Measurements from ENCODE around the gene OR11A1. TPM values are rescaled to one million over a fixed set of nuclear protein-coding genes. Genes with fewer than 3 reads are reported as not detected.

OR11A1 gene, protein sequence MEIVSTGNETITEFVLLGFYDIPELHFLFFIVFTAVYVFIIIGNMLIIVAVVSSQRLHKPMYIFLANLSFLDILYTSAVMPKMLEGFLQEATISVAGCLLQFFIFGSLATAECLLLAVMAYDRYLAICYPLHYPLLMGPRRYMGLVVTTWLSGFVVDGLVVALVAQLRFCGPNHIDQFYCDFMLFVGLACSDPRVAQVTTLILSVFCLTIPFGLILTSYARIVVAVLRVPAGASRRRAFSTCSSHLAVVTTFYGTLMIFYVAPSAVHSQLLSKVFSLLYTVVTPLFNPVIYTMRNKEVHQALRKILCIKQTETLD
- total RNA-seq (ENCODE audit: low replicate concordance) = not detected in 2 replicates

DNA sequence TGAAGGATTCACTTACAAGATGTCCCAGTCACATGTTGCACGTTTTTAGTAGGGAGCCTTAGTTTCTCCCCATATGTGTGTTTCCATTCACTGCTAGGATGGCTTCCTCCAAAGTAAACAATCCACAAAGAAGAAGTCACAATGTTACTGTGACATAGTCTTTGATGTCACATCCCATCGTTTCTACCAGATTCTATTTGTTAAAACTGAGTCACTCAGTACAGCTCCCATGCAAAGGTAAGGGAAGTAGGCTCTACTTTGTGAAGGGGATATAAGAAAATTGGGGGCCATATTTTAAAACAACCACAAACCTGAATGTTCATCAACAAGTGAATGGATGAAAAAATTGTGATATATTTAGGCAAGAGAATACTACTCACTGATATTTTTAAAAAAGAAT lies at the start of gene OR11A1, which contains the start of gene OR2H1:
OR11A1 (minus strand) TSS at position 101 of the 400 bp plus-strand sequence. CDS start 29,430 bp downstream, outside the sequence.
OR2H1 (plus strand) TSS at position 185 of the 400 bp plus-strand sequence. CDS start 4,615 bp downstream, outside the sequence.

DNA sequence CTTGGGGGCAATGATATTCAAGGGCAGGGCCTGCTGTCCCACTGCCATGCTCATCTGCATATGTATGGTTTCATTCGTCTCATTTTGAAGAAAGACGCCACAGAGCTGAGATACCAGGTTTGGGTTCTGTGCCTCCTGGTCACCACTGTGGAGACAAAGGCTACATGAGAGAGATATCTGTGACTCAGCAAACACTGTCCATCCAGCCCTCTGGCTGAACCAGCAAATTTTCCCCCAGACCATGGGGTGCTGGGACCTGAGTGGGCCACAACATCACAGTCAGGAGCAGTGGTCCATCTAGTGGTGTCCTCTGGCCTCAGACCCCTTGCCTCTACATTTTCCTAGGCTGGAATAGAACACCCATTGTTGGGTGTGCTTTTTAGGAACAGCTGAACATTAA lies 30.8 kb upstream of the OR11A1 start, which contains the start of gene MAS1L:
MAS1L (minus strand) TSS at position 297 of the 400 bp plus-strand sequence; CDS start at position 243, 54 bp downstream.

DNA sequence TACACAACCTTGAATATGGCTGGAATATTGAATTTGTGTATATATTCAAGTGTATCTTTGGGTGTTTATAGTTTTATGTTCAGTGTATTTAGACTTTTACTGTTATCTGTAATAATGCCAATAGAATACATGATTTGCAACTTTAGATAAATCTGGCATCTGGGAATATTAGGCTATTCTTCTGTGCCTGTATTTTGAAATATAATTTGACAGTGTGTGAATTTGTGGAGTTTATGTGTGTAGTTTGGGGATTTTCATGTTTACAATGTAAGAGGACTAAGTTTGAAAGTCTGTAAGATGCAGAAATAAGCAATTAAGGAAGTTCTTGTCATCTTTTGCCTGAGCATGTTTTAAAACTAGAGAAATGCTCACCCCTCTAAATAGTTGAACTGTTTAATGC lies 17.9 kb downstream of the OR11A1 start, which contains the start of gene OR10C1:
OR10C1 (plus strand) TSS at position 301 of the 400 bp plus-strand sequence. CDS start 710 bp downstream, outside the sequence.

DNA sequence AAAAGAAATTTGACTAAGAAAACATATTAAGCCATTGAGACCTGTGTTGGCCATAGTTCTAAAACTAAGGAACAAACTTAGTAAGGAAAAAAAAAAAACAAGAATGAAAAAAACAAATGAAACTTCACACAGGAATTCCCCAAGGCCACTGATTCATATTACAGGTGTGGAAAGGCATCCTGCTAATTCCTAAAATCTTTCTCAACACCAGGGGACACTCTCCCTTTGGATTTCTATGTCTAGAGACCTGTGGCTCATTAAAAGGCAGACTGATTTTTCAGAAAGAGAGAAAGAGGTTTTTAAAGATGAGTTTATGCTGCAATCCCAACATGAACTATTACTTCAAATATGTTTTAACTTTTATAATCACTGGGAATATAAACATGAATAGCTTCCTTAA lies 42.3 kb downstream of the OR11A1 start, which contains the start of gene OR12D1:
OR12D1 (plus strand) TSS at position 341 of the 400 bp plus-strand sequence.

DNA sequence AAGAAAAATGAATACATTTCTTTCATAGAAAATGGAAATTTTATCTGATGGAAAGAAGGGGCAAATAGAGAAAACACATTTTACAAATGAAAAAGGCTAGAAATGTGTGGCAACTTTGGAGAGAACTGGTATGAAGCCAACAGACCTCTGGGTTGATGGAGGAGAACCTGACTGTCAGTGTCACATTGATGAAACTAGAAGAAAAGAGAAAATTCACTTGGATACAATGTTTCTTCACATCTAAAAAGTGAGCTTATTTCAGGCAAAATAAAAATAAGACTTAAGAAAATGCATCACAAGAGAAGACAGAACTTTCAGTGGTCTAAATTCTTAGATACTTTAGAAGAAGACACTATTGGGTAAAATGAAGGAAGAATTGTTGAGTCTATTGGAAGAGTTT lies 61.5 kb downstream of the OR11A1 start, which contains the start of gene OR12D2:
OR12D2 (plus strand) TSS at position 301 of the 400 bp plus-strand sequence. CDS start 1,069 bp downstream, outside the sequence.

Other genes starting within 250 kb of the OR11A1 start
- not detected in 2 replicates for gene OR14J1, start 155.4 kb downstream of the OR11A1 start, total RNA-seq (ENCODE audit: low replicate concordance)
- gene OR5V1, start 88.2 kb downstream of the OR11A1 start, total RNA-seq (ENCODE audit: low replicate concordance) = not detected in 2 replicates
- gene OR12D3, start 81.8 kb downstream of the OR11A1 start, total RNA-seq (ENCODE audit: low replicate concordance) = not detected in 2 replicates
- not detected in 2 replicates for gene OR12D2, start 61.4 kb downstream of the OR11A1 start, total RNA-seq (ENCODE audit: low replicate concordance)
- not detected in 2 replicates for gene OR12D1, start 42.1 kb downstream of the OR11A1 start, total RNA-seq (ENCODE audit: low replicate concordance)
- not detected in 2 replicates for gene OR10C1, start 17.8 kb downstream of the OR11A1 start, total RNA-seq (ENCODE audit: low replicate concordance)
- gene OR2H1, start 84 bp upstream of the OR11A1 start, total RNA-seq (ENCODE audit: low replicate concordance) = not detected in 2 replicates
- not detected in 2 replicates for gene MAS1L, start 30.9 kb upstream of the OR11A1 start, total RNA-seq (ENCODE audit: low replicate concordance)
- not detected in 2 replicates for gene UBD, start 102.7 kb upstream of the OR11A1 start, total RNA-seq (ENCODE audit: low replicate concordance)
- not detected in 2 replicates for gene OR2H2, start 128.1 kb upstream of the OR11A1 start, total RNA-seq (ENCODE audit: low replicate concordance)
- gene GABBR1, start 176.1 kb upstream of the OR11A1 start, total RNA-seq (ENCODE audit: low replicate concordance) = 7.3 and 8.8 TPM in 2 replicates
- not detected in 2 replicates for gene MOG, start 200.0 kb upstream of the OR11A1 start, total RNA-seq (ENCODE audit: low replicate concordance)
- 0.82 TPM in 1 of 2 replicates, not detected in the other for gene ZFP57, start 224.1 kb upstream of the OR11A1 start, total RNA-seq (ENCODE audit: low replicate concordance)